Thymus (tissue), 14 donors: Measurements from ENCODE around the gene SMIM30. TPM values are rescaled to one million over a fixed set of nuclear protein-coding genes. Genes with fewer than 3 reads are reported as not detected.
"Not testable (repeated sequence)": the region's sequence is repeated elsewhere in the genome, so short reads cannot be mapped to it uniquely, and the experiment has no call there.

Experiments
- DNase-seq, 9 donors: peaks; one replicate each; pipeline ENCODE4 v3.0.0-alpha.2; 2013; ENCODE audit warnings: low spot score in 9 of 9, low read depth in 6 of 9, missing footprints in 1 of 9
- H3K27ac ChIP-seq, 2 donors: one replicate each; pipeline ENCODE4 v1.5.1; 2013; ENCODE audit warnings: control low read depth in 1 of 2, low read depth in 1 of 2, low read length in 1 of 2, mild to moderate bottlenecking in 1 of 2, moderate library complexity in 1 of 2
- H3K27me3 ChIP-seq, 2 donors: one replicate each; pipeline ENCODE4 v1.5.1; 2013; ENCODE audit warnings: low read length in 1 of 2; ENCODE audit not compliant: control insufficient read depth in 2 of 2, insufficient read depth in 1 of 2
- H3K36me3 ChIP-seq, 2 donors: one replicate each; pipeline ENCODE4 v1.5.1; 2013; ENCODE audit warnings: low read length in 1 of 2, mild to moderate bottlenecking in 1 of 2, moderate library complexity in 1 of 2; ENCODE audit not compliant: control insufficient read depth in 2 of 2, insufficient read depth in 2 of 2
- H3K4me1 ChIP-seq, 2 donors: one replicate each; pipeline ENCODE4 v1.5.1; 2013; ENCODE audit warnings: low read length in 2 of 2; ENCODE audit not compliant: control insufficient read depth in 2 of 2, insufficient read depth in 2 of 2
- H3K4me3 ChIP-seq, 2 donors: one replicate each; pipeline ENCODE4 v1.5.1; 2013; ENCODE audit warnings: low read length in 2 of 2, control low read depth in 1 of 2, mild to moderate bottlenecking in 1 of 2
- H3K9me3 ChIP-seq, 2 donors: one replicate each; pipeline ENCODE4 v1.5.1; 2013; ENCODE audit warnings: low read length in 1 of 2, mild to moderate bottlenecking in 1 of 2; ENCODE audit not compliant: control insufficient read depth in 2 of 2, insufficient read depth in 1 of 2
- WGBS: extraction: QIAGEN DNeasy Blood & Tissue Kit; methylation state at CpG from one replicate; pipeline ENCODE4 v1.1.7; 2013; 5-methylcytosine and 5-hydroxymethylcytosine counted together
- long read RNA-seq, 10 donors: transcript quantifications; one replicate each; lab custom pipeline, GENCODE V29; 2026
- polyA plus RNA-seq: library from polyadenylated mRNA; stranded (reverse); fragments of 200-250 nt; gene quantifications from one replicate; pipeline ENCODE4 v1.2.3, GENCODE V29; 2013
- total RNA-seq: library from RNA; stranded (reverse); fragments of 120-200 nt; gene quantifications from one replicate; pipeline ENCODE4 v1.2.4, GENCODE V29; 2013
- donor health status: healthy.

SMIM30 gene
- total RNA-seq = 52.7 TPM
- polyA plus RNA-seq = 73.3 TPM
- long read RNA-seq, donor 1, transcript SMIM30-201 (3 exons, 1,070 nt) = major isoform, 9 of 10 reads
- long read RNA-seq, donor 1, partial matches to known transcripts = 0 of 10 reads
- long read RNA-seq, donor 1, other reads (novel, unspliced or antisense) = 0 of 10 reads
- long read RNA-seq, donor 2 = 0 reads
- long read RNA-seq, donor 3, transcript SMIM30-202 (2 exons, 818 nt) = minor isoform, 10 of 60 reads
- long read RNA-seq, donor 3, transcript SMIM30-201 (3 exons, 1,070 nt) = major isoform, 49 of 60 reads
- long read RNA-seq, donor 3, partial matches to known transcripts = 0 of 60 reads
- long read RNA-seq, donor 3, other reads (novel, unspliced or antisense) = 0 of 60 reads
- long read RNA-seq, donor 4, transcript SMIM30-201 (3 exons, 1,070 nt) = major isoform, 15 of 18 reads
- long read RNA-seq, donor 4, partial matches to known transcripts = 0 of 18 reads
- long read RNA-seq, donor 4, other reads (novel, unspliced or antisense) = 0 of 18 reads
- long read RNA-seq, donor 5, transcript SMIM30-201 (3 exons, 1,070 nt) = major isoform, 91 of 122 reads
- long read RNA-seq, donor 5, transcript SMIM30-202 (2 exons, 818 nt) = minor isoform, 21 of 122 reads
- long read RNA-seq, donor 5, transcript SMIM30-204 (3 exons, 962 nt) = minor isoform, 10 of 122 reads
- long read RNA-seq, donor 5, partial matches to known transcripts = 0 of 122 reads
- long read RNA-seq, donor 5, other reads (novel, unspliced or antisense) = 0 of 122 reads
- long read RNA-seq, donor 6, transcript SMIM30-201 (3 exons, 1,070 nt) = major isoform, 24 of 31 reads
- long read RNA-seq, donor 6, partial matches to known transcripts = 0 of 31 reads
- long read RNA-seq, donor 6, other reads (novel, unspliced or antisense) = 0 of 31 reads
- long read RNA-seq, donor 7, transcript SMIM30-204 (3 exons, 962 nt) = minor isoform, 5 of 38 reads
- long read RNA-seq, donor 7, transcript SMIM30-202 (2 exons, 818 nt) = minor isoform, 6 of 38 reads
- long read RNA-seq, donor 7, transcript SMIM30-201 (3 exons, 1,070 nt) = major isoform, 27 of 38 reads
- long read RNA-seq, donor 7, partial matches to known transcripts = 0 of 38 reads
- long read RNA-seq, donor 7, other reads (novel, unspliced or antisense) = 0 of 38 reads
- long read RNA-seq, donor 8, transcript SMIM30-201 (3 exons, 1,070 nt) = major isoform, 10 of 11 reads
- long read RNA-seq, donor 8, partial matches to known transcripts = 0 of 11 reads
- long read RNA-seq, donor 8, other reads (novel, unspliced or antisense) = 0 of 11 reads
- long read RNA-seq, donor 9, transcript SMIM30-201 (3 exons, 1,070 nt) = major isoform, 27 of 28 reads
- long read RNA-seq, donor 9, partial matches to known transcripts = 0 of 28 reads
- long read RNA-seq, donor 9, other reads (novel, unspliced or antisense) = 0 of 28 reads
- long read RNA-seq, donor 10, transcript SMIM30-201 (3 exons, 1,070 nt) = major isoform, 24 of 45 reads
- long read RNA-seq, donor 10, transcript SMIM30-202 (2 exons, 818 nt) = minor isoform, 5 of 45 reads
- long read RNA-seq, donor 10, partial matches to known transcripts = 14 of 45 reads
- long read RNA-seq, donor 10, other reads (novel, unspliced or antisense) = 0 of 45 reads

DNA sequence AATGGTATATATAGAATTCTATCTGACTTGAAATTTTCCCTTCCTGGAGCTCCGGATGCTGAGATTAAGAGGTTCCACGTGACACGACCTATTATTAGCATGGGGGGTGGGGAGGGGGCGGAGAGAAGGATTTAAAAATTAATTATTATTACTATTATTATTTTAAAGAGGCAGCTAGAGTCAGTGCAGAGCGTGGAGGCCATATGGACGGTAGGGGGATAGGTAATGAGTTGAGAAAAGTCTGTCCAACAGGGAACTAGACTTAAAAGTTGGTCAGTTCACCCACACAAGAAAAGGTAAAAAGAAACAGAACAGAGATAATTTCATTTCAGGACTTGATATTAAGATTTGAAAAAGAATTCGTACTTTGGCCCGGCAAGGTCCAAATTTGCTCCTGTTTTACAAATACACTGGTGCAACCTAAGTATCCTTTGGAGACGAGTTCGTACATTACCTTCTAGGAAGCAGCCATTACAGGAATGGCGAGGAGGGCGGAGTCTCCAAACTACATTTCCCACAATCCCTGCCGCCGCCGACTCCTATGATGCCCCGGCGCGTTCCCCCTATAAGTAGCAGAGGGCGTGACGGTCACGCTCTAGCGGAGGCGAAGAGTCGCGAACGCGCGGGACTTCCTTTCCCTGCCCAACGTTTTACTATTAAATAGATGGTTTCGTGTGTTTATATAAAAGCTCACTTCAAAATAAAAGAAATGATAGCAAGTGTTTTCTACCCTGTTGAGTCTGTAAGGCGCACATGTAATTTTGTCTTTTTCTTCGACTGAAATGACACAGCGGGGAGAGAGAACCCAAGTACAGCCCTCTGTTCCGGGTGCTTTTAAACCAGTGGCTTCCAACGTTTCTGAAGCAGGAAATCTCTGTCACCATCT is at the start of gene SMIM30:
Gene SMIM30, minus strand, starts transcription at position 481 of the 886 bp plus-strand sequence. CDS start 976 bp downstream, outside the sequence.
- H3K4me1 ChIP-seq = peaks cover 0 to 3% of the 10 kb centered on the region in 2 donors
- peak within 1 kb of the TSS; percentile 54 to 72 for H3K27ac ChIP-seq
- peaks cover 4 to 7% of the 10 kb centered on the region in 2 donors for H3K36me3 ChIP-seq
- DNase-seq = peak; percentile 78 to 95 (median 85)
- H3K4me3 ChIP-seq = peak within 1 kb of the TSS; percentile 69 to 73
- H3K9me3 ChIP-seq = no peaks in the 10 kb centered on the region
- 1% methylated on average over 35 of the region's 35 CpGs for WGBS
- no peaks in the 10 kb centered on the region for H3K27me3 ChIP-seq

DNA sequence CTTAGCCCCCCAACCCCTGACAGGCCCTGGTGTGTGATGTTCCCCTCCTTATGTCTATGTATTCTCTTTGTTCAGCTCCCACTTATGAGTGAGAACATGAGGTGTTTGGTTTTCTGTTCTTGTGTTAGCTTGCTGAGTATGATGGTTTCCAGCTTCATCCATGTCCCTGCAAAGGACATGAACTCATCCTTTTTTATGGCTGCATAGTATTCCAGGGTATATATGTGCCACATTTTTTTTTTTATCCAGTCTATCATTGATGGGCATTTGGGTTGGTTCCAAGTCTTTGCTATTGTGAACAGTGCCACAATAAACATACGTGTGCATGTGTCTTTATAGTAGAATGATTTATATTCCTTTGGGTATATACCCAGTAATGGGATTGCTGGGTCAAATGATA is 47.8 kb upstream of the SMIM30 start:
- H3K27me3 ChIP-seq, H3K27ac ChIP-seq: not testable (repeated sequence)
- 76% methylated on average over 1 of the region's 1 CpG for WGBS

DNA sequence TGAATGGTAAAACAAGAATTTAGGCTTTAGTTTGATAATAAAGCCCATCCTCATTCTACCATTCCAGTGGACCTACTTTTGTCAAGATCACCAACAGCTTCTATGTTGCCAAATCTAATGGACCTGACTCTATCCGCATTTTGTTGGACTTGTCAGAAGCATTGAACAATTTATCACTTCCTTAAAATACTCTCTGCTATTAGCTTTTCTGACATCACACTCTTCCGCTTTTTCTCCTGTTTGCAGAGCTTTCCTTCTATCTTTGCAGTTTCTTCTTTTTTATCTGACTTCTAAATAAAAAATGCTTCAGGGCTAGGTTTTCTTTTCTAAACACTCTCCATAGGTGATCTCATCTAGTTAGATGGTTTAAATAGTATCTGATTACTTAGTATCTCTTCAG is 42.7 kb upstream of the SMIM30 start:
- no peak overlapping the region for H3K4me3 ChIP-seq
- no peaks in the 10 kb centered on the region for H3K36me3 ChIP-seq
- no peaks in the 10 kb centered on the region for H3K4me1 ChIP-seq
- H3K27ac ChIP-seq = no peak overlapping the region
- no peaks in the 10 kb centered on the region for H3K27me3 ChIP-seq
- DNase-seq = no peak
- no peaks in the 10 kb centered on the region for H3K9me3 ChIP-seq
- 72% methylated on average over 2 of the region's 2 CpGs for WGBS

More for the DNA sequence above, 47.8 kb upstream of the SMIM30 start:
- H3K4me3 ChIP-seq, H3K9me3 ChIP-seq, H3K4me1 ChIP-seq, DNase-seq, H3K36me3 ChIP-seq: not testable (repeated sequence)

DNA sequence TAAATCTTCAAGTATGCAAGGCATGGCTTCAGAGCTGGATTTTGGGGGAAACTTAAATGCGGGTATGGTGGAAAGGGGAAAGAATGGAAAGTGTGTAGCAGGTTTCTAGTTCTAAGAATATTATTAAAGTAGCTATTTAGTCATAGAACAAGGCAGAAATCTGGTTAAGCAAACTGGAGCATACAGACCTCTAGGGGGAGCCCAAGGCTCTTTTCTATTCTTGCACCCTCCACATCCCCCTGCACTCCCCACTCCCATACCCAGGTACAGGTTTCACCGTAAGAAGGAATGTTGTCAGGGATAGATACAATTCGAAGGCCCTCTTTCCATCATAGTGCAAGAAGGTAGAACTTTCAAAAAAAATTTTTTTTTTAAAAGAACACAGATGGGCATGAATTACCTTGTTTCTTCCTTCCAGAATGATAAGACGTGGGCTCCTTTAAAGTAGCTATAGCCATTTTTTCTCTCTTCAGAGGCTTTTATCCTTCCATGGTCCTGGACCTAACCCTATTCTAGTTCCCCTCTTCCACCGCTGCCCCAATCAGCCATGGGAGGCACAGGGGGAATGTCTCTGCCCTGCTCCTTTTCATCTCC is 41.5 kb upstream of the SMIM30 start:
- Histone ChIP-seq H3K4me1 (no peaks in the 10 kb centered on the region), H3K27ac (no peak overlapping the region), H3K36me3 (no peaks in the 10 kb centered on the region), H3K27me3 (no peaks in the 10 kb centered on the region), H3K9me3 (no peaks in the 10 kb centered on the region), H3K4me3 (no peak overlapping the region)
- 53% methylated on average over 5 of the region's 5 CpGs for WGBS
- DNase-seq = peak in 3 of 9 donors; percentile 4 to 19 (median 18)

GRCh38 chr7:113158756-113159155 is 40.4 kb upstream of the SMIM30 start:
- Histone ChIP-seq H3K27ac (no peak overlapping the region), H3K36me3 (no peaks in the 10 kb centered on the region), H3K27me3 (no peaks in the 10 kb centered on the region), H3K4me3 (no peak overlapping the region), H3K9me3 (no peaks in the 10 kb centered on the region), H3K4me1 (no peaks in the 10 kb centered on the region)
- WGBS = 62% methylated on average over 2 of the region's 2 CpGs
- DNase-seq = no peak

GRCh38 chr7:113154117-113154516 is 35.8 kb upstream of the SMIM30 start:
- Histone ChIP-seq H3K4me1 (no peaks in the 10 kb centered on the region), H3K9me3 (no peaks in the 10 kb centered on the region), H3K27ac (no peak overlapping the region), H3K4me3 (no peak overlapping the region), H3K36me3 (no peaks in the 10 kb centered on the region), H3K27me3 (no peaks in the 10 kb centered on the region)
- no peak for DNase-seq
- 94% methylated on average over 3 of the region's 3 CpGs for WGBS

DNA sequence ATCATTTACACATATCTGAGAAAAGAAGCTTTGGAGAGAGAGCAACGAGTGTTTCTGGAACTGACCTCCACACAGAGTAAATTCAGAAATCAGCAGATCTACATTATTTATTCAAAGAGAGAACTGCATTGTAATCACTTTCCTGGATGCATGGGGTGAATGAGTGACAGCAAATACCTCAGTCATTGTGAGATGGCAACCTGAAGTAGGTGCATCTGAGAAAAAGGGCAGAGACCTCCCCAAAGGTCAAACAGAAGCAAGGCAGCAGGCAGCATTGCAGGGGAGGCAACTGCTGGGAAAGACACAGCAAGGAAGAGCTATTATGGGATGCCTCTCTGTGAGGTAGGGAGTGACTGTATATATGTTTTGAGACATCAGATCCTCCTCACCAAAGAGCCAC is 26.5 kb upstream of the SMIM30 start:
- no peak overlapping the region for H3K27ac ChIP-seq
- no peaks in the 10 kb centered on the region for H3K4me1 ChIP-seq
- H3K36me3 ChIP-seq = no peaks in the 10 kb centered on the region
- no peak for DNase-seq
- WGBS = 76% methylated on average over 1 of the region's 1 CpG
- no peak overlapping the region for H3K4me3 ChIP-seq
- H3K9me3 ChIP-seq = no peaks in the 10 kb centered on the region
- H3K27me3 ChIP-seq = no peaks in the 10 kb centered on the region
